ENCODE data around the gene COL4A4.

DNA sequence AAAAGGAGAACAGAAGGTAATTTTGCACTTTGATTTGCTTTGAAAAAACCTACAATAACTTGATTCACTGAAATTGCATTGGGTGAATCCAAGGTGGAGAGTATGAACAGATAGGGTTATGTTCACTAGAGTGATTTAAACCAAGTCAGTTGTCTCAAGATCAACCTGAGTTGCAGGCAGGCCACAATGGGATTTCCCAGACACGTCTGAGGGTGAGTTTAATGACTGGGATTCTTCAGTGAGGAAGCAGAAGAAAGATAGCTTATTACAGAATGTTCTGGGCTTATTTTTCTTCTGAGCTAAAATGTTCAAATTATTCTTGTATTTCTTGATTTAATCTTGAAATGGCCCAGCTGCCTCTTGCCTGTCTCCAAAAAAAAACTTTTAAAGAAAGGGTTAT lies 20.1 kb downstream of the COL4A4 start:
- TF ChIP-seq YY1 (IDR thresholded peaks at IDR 0.05; ENCODE audit: insufficient read depth, insufficient read length) = no peak
- TF ChIP-seq SUZ12 (IDR thresholded peaks at IDR 0.05; ENCODE audit: extremely low read depth, insufficient read depth, insufficient read length) = no peak

All from NT2/D1 (cell line).